HG03139 (cell line): ENCODE results near the gene PLSCR1.
"Not testable (repeated sequence)": the region's sequence is repeated elsewhere in the genome, so short reads cannot be mapped to it uniquely, and the experiment has no call there.

Experiments used
- ATAC-seq: cut with Tn5 transposase; IDR thresholded peaks from one replicate; pipeline ENCODE4 v1.9.1; 2021; ENCODE audit not compliant: unreplicated experiment

The PLSCR1 gene

DNA sequence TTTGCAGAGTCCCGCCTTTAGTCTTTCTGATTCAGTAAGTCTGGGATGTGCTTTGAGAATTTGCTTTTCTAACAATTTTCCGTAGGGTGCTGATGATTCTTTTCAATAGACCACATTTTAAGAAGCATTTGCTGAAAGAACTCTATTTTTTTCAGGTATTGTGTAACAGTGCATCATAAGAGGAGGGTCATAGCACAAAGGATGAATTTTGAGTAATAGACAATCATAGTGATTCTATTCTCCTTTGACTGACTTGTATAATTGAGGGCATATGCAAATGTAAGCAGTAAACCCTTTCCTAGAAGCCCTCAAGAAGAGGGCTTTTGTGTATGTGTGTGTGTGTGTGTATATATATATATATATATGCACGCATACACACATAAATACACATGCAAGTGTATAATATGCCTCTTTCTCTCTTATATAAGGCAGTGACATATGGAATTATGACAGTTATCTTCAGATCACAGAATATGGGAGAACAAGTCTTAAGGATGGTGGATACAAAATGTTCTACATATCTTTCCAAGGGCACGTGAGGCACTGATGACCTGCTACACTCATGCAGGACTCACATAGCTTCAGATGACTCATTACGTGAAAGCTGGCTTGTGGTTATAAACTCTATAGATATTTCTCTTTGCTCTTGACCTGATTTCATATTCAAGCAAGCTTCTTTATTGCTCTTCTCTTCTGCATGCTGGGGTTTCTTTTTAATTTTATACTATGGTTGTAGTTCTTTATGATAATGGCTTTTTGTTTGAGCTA is 6.5 kb upstream of the PLSCR1 start:
- ATAC-seq = peak; percentile 91

DNA sequence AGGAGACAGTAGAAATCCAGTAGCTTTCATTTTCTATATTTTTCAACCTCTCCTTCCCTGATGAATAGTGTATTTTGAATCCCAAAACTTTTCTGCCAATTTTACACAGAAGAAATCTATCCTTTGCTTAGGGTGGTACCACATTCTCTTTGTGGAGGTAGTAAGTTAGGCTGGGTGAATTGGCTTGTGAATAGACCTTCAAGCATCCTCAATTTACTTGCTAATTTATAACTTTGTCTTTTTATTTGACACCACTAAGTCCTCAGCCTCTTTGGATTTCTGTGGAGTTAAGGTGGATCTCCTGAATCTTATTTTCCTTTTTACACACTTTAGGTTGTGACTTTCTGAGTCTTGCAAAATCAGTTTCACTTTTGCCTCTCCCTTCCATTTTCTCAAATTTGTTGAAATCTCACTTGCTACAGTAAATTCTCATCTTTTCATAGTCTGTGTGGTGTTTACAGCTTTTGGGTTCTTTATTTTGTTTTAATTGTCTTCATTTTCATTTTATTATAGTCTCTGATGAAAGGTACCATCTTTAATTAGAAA is 5.7 kb upstream of the PLSCR1 start:
- no peak for ATAC-seq

GRCh38 chr3:146547235-146547835 is 2.9 kb upstream of the PLSCR1 start:
- no peak for ATAC-seq

DNA sequence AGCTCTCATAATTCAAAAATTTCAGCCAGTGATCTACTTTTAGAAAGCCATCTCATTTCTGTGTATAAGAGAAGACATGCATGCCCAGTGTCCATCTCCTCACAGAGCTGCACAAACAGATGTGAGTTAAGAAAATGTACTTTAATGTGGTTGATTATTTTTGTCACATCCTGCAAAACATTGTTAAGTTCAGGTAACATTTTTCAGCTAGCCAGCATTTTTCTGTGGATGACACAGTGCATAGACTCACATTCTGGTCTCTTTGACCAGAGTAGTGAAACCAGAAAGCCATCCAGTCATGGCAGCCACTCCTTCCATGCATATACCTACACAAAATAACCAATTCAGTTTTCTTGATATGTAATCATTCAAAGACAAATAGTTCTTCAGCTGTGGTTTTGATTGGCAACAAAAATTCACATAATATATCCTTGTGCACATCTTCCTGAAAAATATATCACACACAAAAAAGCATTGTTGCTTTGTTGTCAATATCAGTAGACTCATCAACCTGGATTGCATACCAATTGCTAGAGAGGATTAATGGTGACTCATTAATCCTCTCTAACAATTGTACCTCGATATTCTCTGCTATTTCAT is 2.1 kb upstream of the PLSCR1 start:
- no peak for ATAC-seq

DNA sequence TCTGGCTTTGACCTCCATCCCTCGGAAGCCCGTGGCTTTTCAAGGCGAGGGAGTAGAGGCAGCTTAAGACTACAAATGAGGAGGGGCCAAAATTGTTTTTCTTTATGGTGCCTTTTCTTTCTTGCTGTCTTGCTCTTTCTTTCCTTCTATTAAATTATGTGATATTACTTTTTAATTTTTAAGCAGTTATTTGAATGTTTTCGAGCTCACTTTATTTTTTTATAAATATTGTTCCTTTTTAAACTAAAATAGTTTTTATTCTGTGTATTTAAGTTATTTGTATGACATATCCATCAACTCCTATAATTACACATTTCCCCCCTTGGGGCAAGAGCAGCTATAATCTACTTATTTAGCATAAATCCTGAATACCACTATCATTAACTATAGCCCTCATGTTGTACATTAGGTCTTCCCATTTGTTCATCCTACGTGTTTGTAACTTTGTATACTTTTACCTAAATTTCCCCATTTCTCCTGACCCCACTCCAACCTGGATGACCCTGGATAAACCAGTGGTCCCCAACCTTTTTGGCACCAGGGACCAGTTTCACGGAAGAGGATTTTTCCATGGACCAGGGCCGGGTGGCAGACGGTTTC is 622 bp upstream of the PLSCR1 start:
- ATAC-seq = no peak

- peak; percentile 1 for ATAC-seq
Observed at GRCh38 chr3:146543461-146544001, 876 bp downstream of the PLSCR1 start.

DNA sequence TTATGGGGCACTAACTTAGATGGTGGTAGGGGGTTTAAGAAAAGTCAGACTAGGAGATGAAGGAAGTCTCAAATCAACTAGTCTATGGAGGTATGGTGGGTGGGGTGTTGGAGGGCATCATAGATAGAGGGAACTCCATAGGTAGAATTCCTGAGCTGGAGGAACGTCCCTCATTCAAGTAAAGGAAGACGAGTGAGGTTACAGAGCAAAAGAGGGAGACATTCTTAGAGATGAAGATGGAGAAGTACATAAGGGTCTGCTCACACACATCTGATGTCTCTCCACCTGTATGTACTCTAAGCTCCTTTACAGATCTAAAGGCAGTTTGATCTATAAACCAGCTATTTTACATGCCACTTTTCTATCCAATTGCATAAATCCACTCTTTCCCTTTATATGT is 1.4 kb downstream of the PLSCR1 start:
- ATAC-seq = no peak

DNA sequence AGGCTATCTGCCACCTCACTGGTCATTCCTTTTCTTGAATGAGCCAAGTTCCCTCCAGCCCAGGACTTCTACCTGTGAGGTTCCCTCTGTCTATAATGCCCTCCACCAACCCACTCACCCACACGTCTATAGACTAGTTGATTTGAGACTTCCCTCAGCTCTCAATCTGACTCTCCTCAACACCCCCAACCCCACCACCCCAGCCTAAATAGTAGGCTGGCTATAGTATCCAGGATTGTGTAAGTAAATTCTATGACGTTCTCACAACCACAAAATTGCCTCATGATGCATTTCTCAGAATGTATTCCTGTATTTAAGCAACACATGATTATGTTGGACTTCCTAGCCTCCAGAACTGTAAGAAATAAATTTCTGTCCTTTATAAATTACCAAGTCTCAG is 2.2 kb downstream of the PLSCR1 start:
- ATAC-seq = no peak

- ATAC-seq = no peak
Observed at GRCh38 chr3:146540978-146541377, 3.4 kb downstream of the PLSCR1 start.

GRCh38 chr3:146540236-146540635 is 4.2 kb downstream of the PLSCR1 start:
- ATAC-seq = no peak

DNA sequence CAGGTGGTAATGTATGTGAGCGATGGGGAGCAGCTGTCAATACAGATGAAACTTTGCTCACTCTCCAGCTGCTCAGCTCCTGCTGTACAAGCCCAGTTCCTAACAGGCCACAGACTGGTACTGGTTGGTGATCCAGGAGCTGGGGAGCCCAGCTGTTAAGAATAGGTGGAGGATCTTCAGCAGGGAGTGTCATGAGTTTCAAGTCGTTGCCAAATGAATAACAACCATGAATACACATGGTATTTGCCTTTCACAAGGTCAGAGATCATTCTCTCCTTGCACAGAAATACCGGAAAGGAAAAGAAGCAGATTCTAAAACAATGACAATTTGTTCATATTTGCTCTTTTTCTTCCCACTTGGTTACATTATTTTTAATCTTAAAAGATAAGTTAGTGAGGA is 5.1 kb downstream of the PLSCR1 start:
- ATAC-seq = no peak

GRCh38 chr3:146537603-146538002 is 6.8 kb downstream of the PLSCR1 start:
- ATAC-seq = no peak

GRCh38 chr3:146536681-146537080 is 7.7 kb downstream of the PLSCR1 start:
- no peak for ATAC-seq

- no peak for ATAC-seq
Observed at GRCh38 chr3:146532406-146532805, 12.0 kb downstream of the PLSCR1 start.

DNA sequence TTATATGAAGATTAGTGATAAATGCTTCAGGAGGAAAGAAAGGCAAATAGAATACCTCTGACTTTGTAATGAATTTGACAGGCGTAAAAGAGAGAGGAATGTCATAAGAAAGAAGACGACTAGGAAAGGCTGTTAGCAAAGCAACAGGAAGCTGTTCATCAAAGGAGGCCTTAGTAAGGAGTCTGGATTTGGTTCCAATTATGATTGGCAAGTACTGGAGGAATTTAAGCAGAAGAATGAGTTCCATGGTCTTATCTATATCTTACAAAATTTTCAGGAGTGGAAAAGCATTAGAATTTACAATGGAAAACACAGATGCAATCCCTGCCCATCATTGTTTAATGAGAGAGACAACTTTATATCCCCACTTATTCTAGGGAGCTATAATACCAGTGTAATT is 13.8 kb downstream of the PLSCR1 start:
- no peak for ATAC-seq

- no peak for ATAC-seq
Observed at GRCh38 chr3:146529021-146529420, 15.4 kb downstream of the PLSCR1 start.

DNA sequence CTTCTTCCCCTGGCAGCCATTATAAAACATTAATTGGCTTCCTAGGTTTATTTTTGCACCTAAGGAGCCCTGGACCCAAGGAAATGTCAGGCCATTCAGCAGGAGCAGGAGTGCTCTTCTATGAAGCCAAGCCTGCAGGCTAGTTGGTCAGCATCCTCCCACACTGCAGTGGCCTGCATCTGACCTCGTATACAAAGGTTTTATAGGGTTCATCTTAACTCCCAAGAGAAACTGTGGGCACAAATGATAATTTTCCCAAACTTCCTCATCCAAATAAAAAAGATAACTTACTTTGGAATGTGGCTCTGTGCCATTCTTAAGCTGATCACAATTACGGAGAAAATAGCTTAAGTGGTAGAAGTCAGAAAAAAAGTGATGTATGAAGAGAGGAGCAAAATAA is 19.4 kb downstream of the PLSCR1 start:
- ATAC-seq = no peak

DNA sequence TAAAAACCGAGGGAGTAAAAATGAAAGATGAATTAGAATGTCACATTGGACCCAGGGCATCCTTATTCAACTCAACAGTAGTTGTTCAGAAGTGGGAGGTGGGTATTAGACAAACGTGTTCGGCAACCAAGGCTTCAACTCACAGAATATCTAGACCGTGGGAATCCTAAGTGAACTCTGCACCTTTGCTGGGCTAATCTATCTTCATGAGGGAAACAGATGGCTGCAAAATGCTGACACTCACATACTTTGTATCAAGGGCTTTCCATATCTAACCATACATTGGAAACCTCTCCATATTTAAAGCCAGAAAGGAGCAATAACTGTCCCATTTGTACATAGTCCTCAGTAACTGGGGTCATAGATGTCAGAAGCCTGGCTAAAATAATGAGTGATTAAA is 20.9 kb downstream of the PLSCR1 start:
- ATAC-seq = no peak

DNA sequence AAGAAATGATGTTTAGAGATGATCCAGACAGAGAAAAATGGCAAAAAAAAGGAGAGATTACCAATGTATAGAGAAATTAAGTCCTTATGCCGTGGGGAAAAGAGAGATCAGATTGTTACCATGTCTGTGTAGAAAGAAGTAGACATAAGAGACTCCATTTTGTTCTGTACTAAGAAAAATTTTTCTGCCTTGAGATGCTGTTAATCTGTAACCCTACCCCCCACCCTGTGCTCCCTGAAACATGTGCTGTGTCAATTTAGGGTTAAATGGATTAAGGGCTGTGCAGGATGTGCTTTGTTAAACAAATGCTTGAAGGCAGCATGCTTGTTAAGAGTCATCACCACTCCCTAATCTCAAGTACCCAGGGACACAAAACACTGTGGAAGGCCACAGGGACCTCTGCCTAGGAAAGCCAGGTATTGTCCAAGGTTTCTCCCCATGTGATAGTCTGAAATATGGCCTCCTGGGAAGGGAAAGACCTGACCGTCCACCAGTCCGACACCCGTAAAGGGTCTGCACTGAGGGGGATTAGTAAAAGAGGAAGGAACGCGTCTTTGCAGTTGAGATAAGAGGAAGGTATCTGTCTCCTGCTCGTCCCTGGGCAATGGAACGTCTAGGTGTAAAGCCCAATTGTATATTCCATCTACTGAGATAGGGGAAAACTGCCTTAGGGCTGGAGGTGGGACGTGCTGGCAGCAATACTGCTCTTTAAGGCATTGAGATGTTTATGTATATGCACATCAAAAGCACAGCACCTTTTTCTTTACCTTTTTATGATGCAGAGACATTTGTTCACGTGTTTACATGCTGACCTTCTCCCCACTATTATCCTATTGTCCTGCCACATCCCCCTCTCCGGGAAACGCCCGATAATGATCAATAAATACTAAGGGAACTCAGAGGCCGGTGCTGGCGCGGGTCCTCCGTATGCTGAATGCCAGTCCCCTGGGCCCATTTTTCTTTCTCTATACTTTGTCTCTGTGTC is 21.9 kb downstream of the PLSCR1 start:
- not testable (repeated sequence) for ATAC-seq

DNA sequence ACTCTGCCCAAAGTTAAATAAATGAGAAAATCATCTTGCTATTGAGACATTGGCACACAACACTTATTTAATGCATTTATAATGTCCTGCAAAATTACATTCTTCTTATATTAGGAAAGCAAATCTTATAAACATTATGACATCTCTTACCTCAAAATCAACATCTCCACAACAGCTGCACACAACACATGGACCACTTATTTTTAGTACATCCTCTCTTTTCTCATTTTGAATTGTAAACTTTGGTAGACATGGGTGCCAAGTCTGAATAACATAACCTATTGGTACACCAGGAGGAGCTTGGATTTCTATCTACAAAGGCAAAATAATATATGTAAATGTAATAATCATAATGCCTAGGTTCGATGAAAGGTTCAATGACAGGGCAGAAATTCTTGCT is 23.0 kb downstream of the PLSCR1 start:
- no peak for ATAC-seq
